ENCODE measurements around the gene PPP1R12B. TPM values are rescaled to one million over a fixed set of nuclear protein-coding genes. Genes with fewer than 3 reads are reported as not detected.
A peak's percentile ranks its signal among the peaks of the same experiment; 100 is the strongest.
"Not testable (repeated sequence)": the region's sequence is repeated elsewhere in the genome, so short reads cannot be mapped to it uniquely, and the experiment has no call there.

PPP1R12B gene
- total and polyA plus RNA-seq, 8 donors: 4.4 to 29.4 (median 13.7) TPM

GRCh38 chr1:202621446-202621845, 272.9 kb downstream of the PPP1R12B start:
- Histone ChIP-seq H3K36me3 (no peaks in the 10 kb centered on the region), H3K4me3 (no peak overlapping the region), H3K9me3 (no peaks in the 10 kb centered on the region), H3K4me1 (peaks cover 6 to 9% (median 9%) of the 10 kb centered on the region in 3 donors), H3K27me3 (no peaks in the 10 kb centered on the region), H3K27ac (no peak overlapping the region)
- peak in 1 of 6 donors; percentile 23 for DNase-seq
- WGBS, 2 donors: 94 to 97% methylated on average over 3 of the region's 3 CpGs
- intact Hi-C loops (cut with DNase I): no loop called here
- FAIRE-seq: no peak
- ATAC-seq: no peak
- TF ChIP-seq CTCF (IDR thresholded peaks at IDR 0.05): no peak

GRCh38 chr1:202622388-202622787, 273.9 kb downstream of the PPP1R12B start:
- no peak for TF ChIP-seq CTCF (IDR thresholded peaks at IDR 0.05)
- no peaks in the 10 kb centered on the region for H3K36me3 ChIP-seq
- 86 to 90% methylated on average over 8 of the region's 8 CpGs for WGBS, 2 donors
- intact Hi-C loops (cut with DNase I): no loop called here
- H3K4me1 ChIP-seq: peaks cover 6 to 9% (median 9%) of the 10 kb centered on the region in 3 donors
- DNase-seq (peak in 1 of 6 donors; percentile 31), FAIRE-seq (no peak), ATAC-seq (no peak)
- H3K27me3 ChIP-seq: no peaks in the 10 kb centered on the region
- no peak overlapping the region for H3K4me3 ChIP-seq
- no peak overlapping the region for H3K27ac ChIP-seq
- no peaks in the 10 kb centered on the region for H3K9me3 ChIP-seq

- intact Hi-C loops (cut with DNase I): no loop called here
- H3K27me3 ChIP-seq: no peaks in the 10 kb centered on the region
- no peak overlapping the region for H3K27ac ChIP-seq
- DNase-seq (peak in 1 of 6 donors; percentile 55), ATAC-seq (peak in 1 of 4 donors; percentile 24), FAIRE-seq (no peak)
- TF ChIP-seq CTCF (IDR thresholded peaks at IDR 0.05): no peak
- WGBS, 2 donors: 63 to 78% methylated on average over 7 of the region's 7 CpGs
- no peaks in the 10 kb centered on the region for H3K9me3 ChIP-seq
- H3K4me1 ChIP-seq: peaks cover 6 to 9% (median 9%) of the 10 kb centered on the region in 3 donors
- H3K4me3 ChIP-seq: no peak overlapping the region
- H3K36me3 ChIP-seq: no peaks in the 10 kb centered on the region
Measured at GRCh38 chr1:202623075-202623474, 274.6 kb downstream of the PPP1R12B start.

GRCh38 chr1:202623476-202623875, 275.0 kb downstream of the PPP1R12B start:
- H3K27ac ChIP-seq: not testable (repeated sequence)

GRCh38 chr1:202624088-202624780, 275.7 kb downstream of the PPP1R12B start:
- Histone ChIP-seq H3K4me1 (peaks cover 0 to 4% (median 2%) of the 10 kb centered on the region in 3 donors), H3K36me3 (no peaks in the 10 kb centered on the region), H3K27ac (no peak overlapping the region), H3K9me3 (no peaks in the 10 kb centered on the region), H3K27me3 (no peaks in the 10 kb centered on the region), H3K4me3 (no peak overlapping the region)
- WGBS, 2 donors: 80 to 85% methylated on average over 7 of the region's 7 CpGs
- intact Hi-C loops (cut with DNase I): no loop called here
- DNase-seq (peak in 1 of 6 donors; percentile 21), FAIRE-seq (no peak), ATAC-seq (no peak)
- no peak for TF ChIP-seq CTCF (IDR thresholded peaks at IDR 0.05)

More at GRCh38 chr1:202623476-202623875, 275.0 kb downstream of the PPP1R12B start:
- H3K4me1 ChIP-seq; FAIRE-seq; H3K36me3 ChIP-seq; H3K9me3 ChIP-seq; H3K4me3 ChIP-seq; intact Hi-C loops (cut with DNase I); H3K27me3 ChIP-seq: not testable (repeated sequence)
- ATAC-seq (peak in 1 of 4 donors; percentile 5), DNase-seq (peak in 2 of 6 donors; percentile 36 to 61)
- 65 to 77% methylated on average over 12 of the region's 12 CpGs for WGBS, 2 donors
